ENCODE data around the gene CFAP61. TPM values are rescaled to one million over a fixed set of nuclear protein-coding genes. Genes with fewer than 3 reads are reported as not detected.

Gene CFAP61
- total RNA-seq, 1 experiment from 2014 or later = 0.28 TPM

DNA sequence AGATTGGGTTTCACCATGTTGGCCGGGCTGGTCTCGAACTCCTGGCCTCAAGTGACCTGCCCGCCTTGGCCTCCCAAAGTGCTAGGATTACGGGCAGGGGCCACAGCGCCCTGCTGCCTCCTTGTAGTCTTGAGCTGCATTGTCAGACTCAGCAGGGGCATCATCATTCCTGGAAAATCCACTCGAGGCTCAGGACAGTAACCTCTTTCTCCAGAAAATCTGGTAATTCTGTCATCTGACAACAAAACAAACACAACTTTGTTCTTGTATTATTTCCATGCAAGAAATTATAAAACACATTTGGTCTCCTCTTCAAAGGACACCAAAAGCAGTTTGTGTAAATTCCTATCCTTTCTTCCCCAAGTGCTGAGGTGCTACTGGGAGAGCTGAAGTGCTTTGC lies 178.4 kb downstream of the CFAP61 start:
- TF ChIP-seq POLR2AphosphoS5 (IDR thresholded peaks at IDR 0.05; ENCODE audit: low read depth, low read length) = no peak
- no peak for TF ChIP-seq SIN3A (IDR thresholded peaks at IDR 0.05; ENCODE audit: borderline replicate concordance, insufficient read depth, low read depth, low read length)
- TF ChIP-seq, protein P1, sequence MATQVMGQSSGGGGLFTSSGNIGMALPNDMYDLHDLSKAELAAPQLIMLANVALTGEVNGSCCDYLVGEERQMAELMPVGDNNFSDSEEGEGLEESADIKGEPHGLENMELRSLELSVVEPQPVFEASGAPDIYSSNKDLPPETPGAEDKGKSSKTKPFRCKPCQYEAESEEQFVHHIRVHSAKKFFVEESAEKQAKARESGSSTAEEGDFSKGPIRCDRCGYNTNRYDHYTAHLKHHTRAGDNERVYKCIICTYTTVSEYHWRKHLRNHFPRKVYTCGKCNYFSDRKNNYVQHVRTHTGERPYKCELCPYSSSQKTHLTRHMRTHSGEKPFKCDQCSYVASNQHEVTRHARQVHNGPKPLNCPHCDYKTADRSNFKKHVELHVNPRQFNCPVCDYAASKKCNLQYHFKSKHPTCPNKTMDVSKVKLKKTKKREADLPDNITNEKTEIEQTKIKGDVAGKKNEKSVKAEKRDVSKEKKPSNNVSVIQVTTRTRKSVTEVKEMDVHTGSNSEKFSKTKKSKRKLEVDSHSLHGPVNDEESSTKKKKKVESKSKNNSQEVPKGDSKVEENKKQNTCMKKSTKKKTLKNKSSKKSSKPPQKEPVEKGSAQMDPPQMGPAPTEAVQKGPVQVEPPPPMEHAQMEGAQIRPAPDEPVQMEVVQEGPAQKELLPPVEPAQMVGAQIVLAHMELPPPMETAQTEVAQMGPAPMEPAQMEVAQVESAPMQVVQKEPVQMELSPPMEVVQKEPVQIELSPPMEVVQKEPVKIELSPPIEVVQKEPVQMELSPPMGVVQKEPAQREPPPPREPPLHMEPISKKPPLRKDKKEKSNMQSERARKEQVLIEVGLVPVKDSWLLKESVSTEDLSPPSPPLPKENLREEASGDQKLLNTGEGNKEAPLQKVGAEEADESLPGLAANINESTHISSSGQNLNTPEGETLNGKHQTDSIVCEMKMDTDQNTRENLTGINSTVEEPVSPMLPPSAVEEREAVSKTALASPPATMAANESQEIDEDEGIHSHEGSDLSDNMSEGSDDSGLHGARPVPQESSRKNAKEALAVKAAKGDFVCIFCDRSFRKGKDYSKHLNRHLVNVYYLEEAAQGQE (IDR thresholded peaks at IDR 0.05; ENCODE audit: insufficient read depth in 1 of 2, low read depth in 2 of 2, low read length in 1 of 2) = no peak
- TF ChIP-seq, protein P2, sequence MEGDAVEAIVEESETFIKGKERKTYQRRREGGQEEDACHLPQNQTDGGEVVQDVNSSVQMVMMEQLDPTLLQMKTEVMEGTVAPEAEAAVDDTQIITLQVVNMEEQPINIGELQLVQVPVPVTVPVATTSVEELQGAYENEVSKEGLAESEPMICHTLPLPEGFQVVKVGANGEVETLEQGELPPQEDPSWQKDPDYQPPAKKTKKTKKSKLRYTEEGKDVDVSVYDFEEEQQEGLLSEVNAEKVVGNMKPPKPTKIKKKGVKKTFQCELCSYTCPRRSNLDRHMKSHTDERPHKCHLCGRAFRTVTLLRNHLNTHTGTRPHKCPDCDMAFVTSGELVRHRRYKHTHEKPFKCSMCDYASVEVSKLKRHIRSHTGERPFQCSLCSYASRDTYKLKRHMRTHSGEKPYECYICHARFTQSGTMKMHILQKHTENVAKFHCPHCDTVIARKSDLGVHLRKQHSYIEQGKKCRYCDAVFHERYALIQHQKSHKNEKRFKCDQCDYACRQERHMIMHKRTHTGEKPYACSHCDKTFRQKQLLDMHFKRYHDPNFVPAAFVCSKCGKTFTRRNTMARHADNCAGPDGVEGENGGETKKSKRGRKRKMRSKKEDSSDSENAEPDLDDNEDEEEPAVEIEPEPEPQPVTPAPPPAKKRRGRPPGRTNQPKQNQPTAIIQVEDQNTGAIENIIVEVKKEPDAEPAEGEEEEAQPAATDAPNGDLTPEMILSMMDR (IDR thresholded peaks at IDR 0.05) = no peak
- no peak for TF ChIP-seq TCF7L2 (IDR thresholded peaks at IDR 0.05; ENCODE audit: low read depth, low read length)
- Histone ChIP-seq H3K4me1 (ENCODE audit: control insufficient read depth, insufficient read depth, low read length) (no peaks in the 10 kb centered on the region), H3K27me3 (ENCODE audit: control insufficient read depth, insufficient read depth, low read length) (no peaks in the 10 kb centered on the region), H3K9me3 (ENCODE audit: control insufficient read depth, insufficient read depth, low read depth, low read length) (no peaks in the 10 kb centered on the region), H3K36me3 (ENCODE audit: control insufficient read depth, insufficient read depth, low read length) (no peaks in the 10 kb centered on the region), H3K27ac (ENCODE audit: low read length) (no peak overlapping the region), H3K4me3 (ENCODE audit: low read depth in 2 of 2, low read length in 2 of 2) (no peak overlapping the region)
- BruUV-seq (replicated peaks) = no TSS peak
- intact Hi-C loops (cut with micrococcal nuclease; ENCODE audit: unreplicated experiment) = no loop called here
- ChIA-PET CTCF (no interaction called here), POLR2A (no interaction called here)
- ATAC-seq (no peak), DNase-seq (ENCODE audit: low read depth, low spot score) (no peak)
- in situ Hi-C loops (cut with HindIII; ENCODE audit: low pct_unique_long_range_greater_than_20kb, low sequenced_read_pairs) = no loop called here

DNA sequence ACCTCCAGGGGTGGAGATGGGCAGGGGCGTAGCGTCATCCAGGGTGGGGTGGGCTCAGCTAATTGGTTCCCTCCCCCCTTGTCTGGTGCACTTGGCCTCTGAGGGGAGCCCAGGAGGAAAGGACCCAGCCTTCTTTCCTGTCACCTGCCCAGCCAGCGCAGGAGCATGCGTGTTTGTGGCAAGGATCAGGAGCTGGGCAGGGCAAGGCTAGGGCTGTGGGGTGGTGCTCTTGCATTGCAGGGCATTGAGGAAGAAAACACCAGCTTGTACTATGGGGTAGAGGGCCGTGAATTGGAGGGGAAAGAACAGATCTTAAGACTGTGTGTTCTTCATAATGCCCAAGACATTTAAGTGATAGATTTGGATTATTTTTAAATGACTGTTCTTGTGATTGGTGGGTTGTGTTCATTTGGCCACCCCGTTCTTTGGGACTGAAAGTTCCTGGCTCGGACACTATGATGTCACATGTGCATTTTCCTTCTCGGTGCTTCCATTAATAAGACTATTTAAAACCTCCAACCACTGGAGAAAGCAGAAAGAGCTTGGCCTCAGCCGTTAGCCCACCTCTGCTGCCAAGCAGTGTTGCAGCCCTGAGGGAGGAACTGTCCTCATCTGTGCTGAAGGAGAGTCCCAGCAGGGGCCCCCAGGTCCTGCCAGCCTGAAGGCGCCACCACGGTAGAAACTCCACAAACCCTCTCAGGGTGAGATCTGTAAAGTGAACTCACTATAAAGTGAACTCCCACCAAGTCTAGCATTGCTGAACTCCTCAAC lies 179.4 kb downstream of the CFAP61 start:
- Histone ChIP-seq H3K4me3 (ENCODE audit: low read depth in 2 of 2, low read length in 2 of 2) (no peak overlapping the region), H3K36me3 (ENCODE audit: control insufficient read depth, insufficient read depth, low read length) (no peaks in the 10 kb centered on the region), H3K27me3 (ENCODE audit: control insufficient read depth, insufficient read depth, low read length) (no peaks in the 10 kb centered on the region), H3K27ac (ENCODE audit: low read length) (no peak overlapping the region), H3K4me1 (ENCODE audit: control insufficient read depth, insufficient read depth, low read length) (no peaks in the 10 kb centered on the region), H3K9me3 (ENCODE audit: control insufficient read depth, insufficient read depth, low read depth, low read length) (no peaks in the 10 kb centered on the region)
- no peak for TF ChIP-seq POLR2AphosphoS5 (IDR thresholded peaks at IDR 0.05; ENCODE audit: low read depth, low read length)
- no peak for TF ChIP-seq TCF7L2 (IDR thresholded peaks at IDR 0.05; ENCODE audit: low read depth, low read length)
- no peak for TF ChIP-seq SIN3A (IDR thresholded peaks at IDR 0.05; ENCODE audit: borderline replicate concordance, insufficient read depth, low read depth, low read length)
- TF ChIP-seq, protein P1 (IDR thresholded peaks at IDR 0.05; ENCODE audit: insufficient read depth in 1 of 2, low read depth in 2 of 2, low read length in 1 of 2) = no peak
- TF ChIP-seq, protein P2 (IDR thresholded peaks at IDR 0.05) = no peak
- peak; percentile 42; the same call in 1 of the 2 replicates for ATAC-seq
- no TSS peak for BruUV-seq (replicated peaks)
- CTCF ChIA-PET = no interaction called here
- intact Hi-C loops (cut with micrococcal nuclease; ENCODE audit: unreplicated experiment) = no loop called here
- no peak for DNase-seq (ENCODE audit: low read depth, low spot score)
- POLR2A ChIA-PET = no interaction called here
- in situ Hi-C loops (cut with HindIII; ENCODE audit: low pct_unique_long_range_greater_than_20kb, low sequenced_read_pairs) = no loop called here
